Stimulated activated CD8-positive, alpha-beta memory T cell treated with anti-CD3 and anti-CD28 coated beads, Interleukin-4, amount 100 ng/mL, for 48 hours (primary cell): ENCODE data around the gene FAM32A.
A peak's percentile ranks its signal among the peaks of the same experiment; 100 is the strongest.

Source experiments
- DNase-seq: peaks from one replicate; pipeline ENCODE4 v3.0.0-alpha.2; 2020

The FAM32A gene

GRCh38 chr19:16203256-16204004, 18.2 kb downstream of the FAM32A start:
- DNase-seq = no peak

- no peak for DNase-seq
Measured at GRCh38 chr19:16204005-16204294, 18.7 kb downstream of the FAM32A start.

- DNase-seq = no peak
Measured at GRCh38 chr19:16205205-16206045, 20.2 kb downstream of the FAM32A start.

- DNase-seq = no peak
Measured at GRCh38 chr19:16206046-16206605, 20.9 kb downstream of the FAM32A start.

GRCh38 chr19:16206637-16207036, 21.4 kb downstream of the FAM32A start:
- no peak for DNase-seq

GRCh38 chr19:16207063-16207462, 21.9 kb downstream of the FAM32A start:
- DNase-seq = no peak

- DNase-seq = no peak
Measured at GRCh38 chr19:16207490-16208025, 22.3 kb downstream of the FAM32A start.

GRCh38 chr19:16208064-16208759, 23.0 kb downstream of the FAM32A start:
- DNase-seq = peak; percentile 71

- no peak for DNase-seq
Measured at GRCh38 chr19:16208847-16209665, 23.8 kb downstream of the FAM32A start.

GRCh38 chr19:16210168-16210567, 25.0 kb downstream of the FAM32A start:
- DNase-seq = no peak

- DNase-seq = no peak
Measured at GRCh38 chr19:16213076-16213475, 27.9 kb downstream of the FAM32A start.

GRCh38 chr19:16216744-16217670, 31.8 kb downstream of the FAM32A start:
- no peak for DNase-seq

GRCh38 chr19:16217716-16218451, 32.7 kb downstream of the FAM32A start:
- no peak for DNase-seq

- DNase-seq = no peak
Measured at GRCh38 chr19:16218851-16219250, 33.6 kb downstream of the FAM32A start.

- DNase-seq = no peak
Measured at GRCh38 chr19:16222806-16223205, 37.6 kb downstream of the FAM32A start.

GRCh38 chr19:16223746-16224145, 38.5 kb downstream of the FAM32A start:
- no peak for DNase-seq

GRCh38 chr19:16224293-16225045, 39.3 kb downstream of the FAM32A start:
- DNase-seq = no peak

- no peak for DNase-seq
Measured at GRCh38 chr19:16225279-16226183, 40.3 kb downstream of the FAM32A start.
